GM21515 (cell line): ENCODE data around the gene ARMH1.
"Not testable (repeated sequence)": the region's sequence is repeated elsewhere in the genome, so short reads cannot be mapped to it uniquely, and the experiment has no call there.

Experiments
- ATAC-seq: cut with Tn5 transposase; IDR thresholded peaks from one replicate; pipeline ENCODE4 v1.9.1; 2021; ENCODE audit not compliant: unreplicated experiment

ARMH1 gene

DNA sequence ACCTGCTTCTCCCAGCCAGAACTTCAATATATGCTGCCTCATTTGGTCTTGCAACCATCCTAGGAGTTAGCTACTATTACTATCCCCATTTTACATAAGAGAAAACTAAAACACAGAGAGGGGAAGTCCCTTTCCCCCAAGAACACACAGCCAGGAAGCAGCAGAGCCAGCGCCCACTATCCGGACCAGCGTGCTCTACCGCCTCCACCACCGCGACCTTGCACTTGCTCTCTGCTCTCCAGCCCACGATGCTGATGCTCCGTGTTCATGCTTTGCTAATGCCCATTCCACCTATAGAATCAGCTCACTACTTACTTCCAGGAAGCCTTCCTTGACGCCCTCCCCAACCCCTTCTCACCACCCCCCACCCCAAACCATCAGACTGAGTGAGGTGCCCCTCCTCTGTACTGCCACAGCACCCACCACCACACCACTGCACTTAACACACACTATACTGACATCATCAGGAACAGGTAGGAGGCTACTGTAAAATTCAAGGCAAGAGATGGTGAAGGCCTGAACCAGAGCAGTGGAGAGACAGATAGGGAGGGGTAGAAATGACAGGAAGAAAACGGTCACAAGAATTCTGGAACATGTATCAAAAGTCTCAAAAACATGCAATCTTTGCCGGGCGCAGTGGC is 9.7 kb upstream of the ARMH1 start:
- ATAC-seq = no peak

DNA sequence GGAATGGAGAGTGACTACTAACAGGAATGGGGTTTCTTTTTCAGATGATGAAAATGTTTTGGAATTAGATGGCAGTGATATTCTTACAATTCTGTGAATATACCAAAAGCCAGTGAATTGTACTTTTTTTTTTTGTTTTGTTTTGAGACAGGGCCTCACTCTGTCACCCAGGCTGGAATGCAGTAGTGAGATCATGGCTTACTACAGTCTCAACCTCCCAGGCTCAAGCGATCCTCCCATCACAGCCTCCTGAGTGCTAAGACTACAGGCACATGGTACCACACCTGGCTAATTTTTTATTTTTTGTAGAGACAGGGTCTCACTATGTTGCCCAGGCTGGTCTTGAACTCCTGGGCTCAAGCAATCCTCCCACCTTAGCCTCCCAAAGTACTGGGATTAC is 7.8 kb upstream of the ARMH1 start:
- not testable (repeated sequence) for ATAC-seq

DNA sequence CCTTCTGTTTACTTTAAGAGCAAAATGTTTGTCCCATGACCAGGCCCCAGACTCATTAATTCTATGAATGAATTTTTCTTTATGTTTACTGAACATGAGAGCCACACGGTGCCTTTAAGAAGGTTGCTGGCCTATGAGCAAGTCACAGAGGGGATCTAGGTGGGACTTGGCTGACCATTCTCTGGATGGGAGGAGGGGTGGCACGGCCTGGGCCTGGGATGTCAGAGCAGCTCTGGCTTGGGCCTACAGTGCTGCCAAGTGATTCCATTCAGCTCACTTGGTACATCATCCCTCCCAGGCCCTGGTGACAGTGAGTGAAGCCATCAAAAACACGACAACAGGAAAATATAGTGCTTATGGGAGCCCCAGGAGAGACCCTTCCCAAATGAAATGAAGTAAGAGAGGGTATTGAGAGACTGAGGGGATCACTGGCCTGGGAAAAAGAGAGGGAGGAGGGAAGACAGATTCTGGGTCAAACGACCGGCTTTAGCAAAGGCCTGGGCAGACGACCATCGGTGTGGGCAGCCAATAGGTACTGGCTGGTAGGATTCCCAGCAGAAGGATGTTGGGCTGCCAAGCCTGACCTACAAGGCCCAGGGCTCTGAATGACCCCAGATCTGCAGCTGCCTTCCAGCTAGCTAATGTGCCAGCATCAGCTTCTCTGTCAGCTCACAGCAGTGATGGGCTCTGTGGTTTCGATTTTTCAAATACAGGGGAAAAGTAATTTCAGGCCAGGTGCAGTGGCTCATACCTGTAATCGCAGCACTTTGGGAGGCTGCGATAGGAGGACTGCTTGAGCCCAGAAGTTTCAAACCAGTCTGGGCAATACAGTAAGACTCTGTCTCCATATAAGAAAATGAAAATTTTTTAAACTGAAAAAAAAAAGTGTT is 3.5 kb upstream of the ARMH1 start:
- ATAC-seq = no peak

DNA sequence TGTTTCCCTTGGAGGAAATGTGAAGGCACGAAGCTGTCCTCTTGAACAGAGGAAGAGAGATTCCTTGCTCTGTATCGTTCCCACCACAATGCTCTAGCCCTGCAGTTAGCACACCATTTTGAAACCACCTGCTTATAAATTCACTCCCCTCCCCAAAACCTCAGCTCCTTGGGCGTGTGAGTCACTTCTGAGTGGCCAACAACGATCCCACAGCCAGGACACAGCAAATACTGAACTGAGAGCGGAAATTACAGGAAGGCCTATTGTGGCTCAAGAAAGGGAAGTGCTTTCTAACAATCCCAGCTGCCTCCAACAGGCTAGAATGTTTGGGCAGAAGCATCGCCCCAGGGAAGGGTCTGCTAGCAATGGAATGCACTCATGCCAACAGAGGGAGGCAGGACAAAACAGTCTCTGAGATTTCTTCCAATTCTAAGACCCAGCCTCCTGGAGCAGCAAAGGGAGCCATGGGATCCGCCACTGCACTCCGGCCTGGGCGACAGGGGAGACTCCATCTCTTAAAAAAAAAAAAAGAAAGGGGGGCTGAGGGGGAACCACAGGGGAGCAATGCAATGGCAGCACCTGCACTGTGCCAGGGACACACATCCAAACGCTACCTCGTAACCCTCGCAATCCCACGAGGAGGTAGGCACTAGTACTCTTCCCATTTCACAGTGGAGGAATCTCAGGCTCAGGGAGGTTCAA is 2.1 kb upstream of the ARMH1 start:
- ATAC-seq = no peak

DNA sequence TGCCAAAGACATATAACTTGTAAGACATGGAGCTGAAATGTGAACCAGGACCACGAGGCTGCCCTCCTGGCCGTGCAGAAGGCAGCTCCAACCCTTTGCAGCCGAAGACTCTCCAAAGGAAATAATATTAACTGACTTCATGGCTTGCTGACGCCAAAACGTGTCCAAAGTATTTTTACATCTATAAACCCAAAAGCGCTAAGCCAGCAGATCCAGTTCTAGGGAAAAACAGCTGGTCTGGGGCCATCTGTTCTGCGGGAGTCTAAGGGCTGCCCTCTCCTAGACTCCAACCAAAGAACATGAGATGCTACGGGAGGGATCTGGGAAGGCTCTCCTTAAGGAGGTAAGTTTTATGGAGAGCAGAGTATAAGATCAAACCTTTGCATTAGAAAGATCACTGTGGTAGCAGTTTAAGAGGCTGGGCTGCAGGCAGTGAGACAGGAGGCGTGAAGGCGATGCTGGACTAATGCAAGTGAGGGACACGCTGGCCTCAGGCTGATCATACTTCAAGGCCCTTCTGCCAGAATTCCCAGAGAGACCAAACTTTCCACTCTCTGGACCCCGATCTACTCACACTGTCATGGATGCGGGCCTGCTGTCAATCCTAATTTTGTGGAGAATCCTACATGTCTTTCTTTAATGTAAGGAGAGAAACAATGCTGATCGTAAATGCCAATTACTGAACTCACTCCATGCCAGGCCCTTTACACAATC is 1.4 kb upstream of the ARMH1 start:
- no peak for ATAC-seq

DNA sequence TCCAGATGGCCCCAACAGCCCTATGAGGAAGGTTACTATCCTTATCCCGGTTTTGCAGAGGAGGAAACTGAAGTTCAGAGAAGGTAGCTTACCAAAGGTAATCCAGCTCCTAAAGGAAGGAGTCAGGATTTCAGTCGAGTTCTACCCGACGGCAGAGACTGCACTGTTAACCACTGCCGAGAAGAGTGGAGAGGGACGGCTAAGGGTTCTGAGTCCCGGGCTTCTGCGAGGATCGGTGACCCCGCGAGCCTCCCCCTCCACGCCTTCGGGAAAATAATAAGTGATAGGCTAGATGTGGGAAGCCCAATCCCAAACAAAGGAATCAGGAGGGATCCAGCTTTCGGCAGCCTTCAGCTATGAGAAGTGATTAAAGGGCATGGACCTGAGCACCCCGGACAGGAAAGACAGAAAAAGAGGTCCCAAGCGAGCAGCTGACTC is 820 bp upstream of the ARMH1 start:
- ATAC-seq = peak; percentile 8

DNA sequence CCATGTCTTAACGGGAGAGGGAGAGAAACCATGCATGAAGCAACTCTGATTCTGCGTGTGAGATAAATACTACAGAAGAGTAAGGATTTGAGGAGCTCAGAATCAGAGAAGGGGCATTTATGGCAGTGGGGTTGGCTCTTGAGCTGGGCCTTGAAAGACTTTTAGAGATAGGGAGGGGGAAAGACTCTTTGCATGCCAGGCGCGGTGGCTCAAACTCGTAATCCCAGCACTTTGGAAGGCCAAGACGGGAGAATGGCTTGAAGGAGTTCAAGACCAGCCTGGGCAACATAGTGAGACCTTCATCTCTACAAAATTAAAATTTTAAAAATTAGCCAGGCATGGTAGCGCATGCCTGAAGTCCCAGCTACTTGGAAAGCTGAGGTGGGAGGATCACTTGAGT is 672 bp downstream of the ARMH1 start:
- ATAC-seq = no peak

DNA sequence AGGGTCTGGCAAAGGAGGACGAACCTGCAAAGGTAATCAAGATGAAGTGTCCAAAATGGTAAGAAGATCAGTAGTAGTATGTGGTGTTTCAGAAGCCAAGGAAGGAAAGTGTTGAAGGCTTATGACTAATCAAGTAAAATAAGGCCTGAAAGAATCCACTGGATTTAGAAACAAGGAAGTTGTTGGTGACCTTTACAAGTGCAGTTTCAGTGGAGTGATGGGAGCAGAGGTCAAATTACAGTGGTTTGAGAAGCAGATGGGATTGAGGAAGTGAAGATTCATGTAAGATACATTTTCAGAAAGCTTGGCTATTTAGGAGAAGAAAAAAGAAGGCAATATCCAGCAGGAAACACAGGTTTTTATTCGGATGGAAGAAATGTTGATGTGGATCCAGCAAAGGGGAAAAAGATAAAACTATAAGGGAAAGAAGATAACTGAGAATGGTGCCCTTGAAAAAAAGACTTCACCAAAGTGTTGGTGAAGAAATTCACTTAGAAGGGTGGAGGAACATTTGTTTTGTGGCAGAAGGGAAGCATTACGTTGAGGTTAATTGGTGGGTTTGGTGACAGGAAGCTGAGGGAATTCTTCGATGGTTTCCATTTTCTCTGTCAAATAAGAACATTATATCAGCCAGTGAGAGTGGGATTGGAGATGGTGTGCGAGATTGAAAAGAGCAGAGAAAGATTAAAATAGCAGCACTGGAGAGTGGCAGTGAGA is 2.1 kb downstream of the ARMH1 start:
- no peak for ATAC-seq

DNA sequence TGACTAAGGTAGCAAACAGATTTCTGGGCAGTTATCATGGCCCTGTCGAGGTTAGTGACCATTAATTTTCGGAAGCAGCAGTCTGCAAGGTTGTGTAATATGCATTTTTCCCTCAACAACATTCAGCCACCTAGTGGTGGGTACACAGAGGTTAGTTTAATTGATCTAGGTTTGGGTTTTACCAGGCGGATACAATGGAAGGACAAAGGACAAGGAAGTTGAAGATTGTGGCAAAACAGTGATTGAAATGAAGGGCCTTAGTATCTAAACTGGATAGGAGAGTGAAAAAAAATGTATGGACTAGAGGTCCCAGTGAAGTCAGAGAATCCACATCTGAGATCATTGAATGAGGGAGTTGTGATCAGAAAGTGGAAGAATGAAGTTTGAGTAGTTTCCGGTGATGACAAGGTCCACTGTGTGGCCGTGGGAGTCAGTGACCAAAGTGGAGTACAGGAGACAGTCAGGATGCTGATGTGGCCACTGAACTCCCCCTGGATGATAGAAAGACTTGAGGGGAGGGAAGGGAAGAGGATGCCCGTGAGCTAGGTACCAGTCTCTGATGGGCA is 2.8 kb downstream of the ARMH1 start:
- ATAC-seq = no peak

DNA sequence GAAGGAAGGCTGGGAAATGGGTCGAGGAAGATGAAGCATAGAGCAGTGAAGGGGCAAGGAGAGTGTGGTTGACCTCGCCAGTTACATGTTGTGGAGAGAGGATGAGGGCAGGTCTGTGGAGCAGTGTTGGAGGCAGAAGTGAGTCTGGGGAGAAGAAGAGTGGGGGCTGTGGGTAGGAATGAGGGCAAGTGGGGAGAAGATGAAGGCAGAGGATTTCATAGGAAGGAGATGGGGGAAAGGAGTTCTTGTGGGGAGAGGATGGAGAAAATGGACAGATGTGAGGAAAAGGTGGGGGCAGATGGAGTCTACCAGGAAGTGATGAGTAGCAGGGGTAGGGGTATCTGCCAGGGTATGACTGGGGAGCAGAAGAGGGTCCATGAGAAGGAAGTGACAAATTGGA is 3.6 kb downstream of the ARMH1 start:
- ATAC-seq = no peak

DNA sequence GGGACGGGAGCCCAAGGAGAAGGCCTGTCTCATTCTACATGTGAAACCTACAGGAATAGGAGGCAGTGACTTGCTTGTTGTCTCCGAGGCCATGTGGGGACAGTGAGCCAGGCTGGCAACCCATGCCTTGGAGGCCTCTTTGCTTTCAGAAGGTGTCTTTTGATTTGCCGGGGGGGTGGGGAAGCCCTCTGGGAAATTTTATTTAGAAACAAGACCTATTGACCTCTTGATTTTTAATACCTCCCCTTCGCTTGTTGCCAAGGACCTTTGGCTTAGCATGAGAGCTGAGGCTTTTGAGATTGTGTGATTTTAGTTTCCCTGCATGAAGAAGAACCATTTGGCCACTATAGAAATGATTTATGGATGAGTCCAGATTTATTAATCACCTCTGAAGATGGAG is 4.1 kb downstream of the ARMH1 start:
- no peak for ATAC-seq

DNA sequence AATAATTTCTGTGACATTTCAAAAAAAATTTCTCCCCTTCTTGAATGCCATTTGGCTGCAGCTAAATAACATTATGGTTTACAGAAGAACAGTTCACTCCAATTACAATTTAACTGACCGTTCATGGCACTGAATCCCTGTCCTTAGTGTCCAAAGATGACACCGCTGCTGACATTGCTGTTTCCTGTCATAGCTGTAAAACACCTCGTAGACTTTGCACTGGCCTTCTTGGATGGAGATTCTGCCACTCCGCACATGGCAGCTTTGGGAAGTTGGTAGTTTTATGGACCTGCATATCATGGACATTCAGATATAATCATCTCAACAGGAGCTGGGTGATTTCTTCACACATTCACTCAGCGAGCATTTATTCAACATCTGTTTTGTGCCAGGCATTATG is 5.0 kb downstream of the ARMH1 start:
- ATAC-seq = no peak

DNA sequence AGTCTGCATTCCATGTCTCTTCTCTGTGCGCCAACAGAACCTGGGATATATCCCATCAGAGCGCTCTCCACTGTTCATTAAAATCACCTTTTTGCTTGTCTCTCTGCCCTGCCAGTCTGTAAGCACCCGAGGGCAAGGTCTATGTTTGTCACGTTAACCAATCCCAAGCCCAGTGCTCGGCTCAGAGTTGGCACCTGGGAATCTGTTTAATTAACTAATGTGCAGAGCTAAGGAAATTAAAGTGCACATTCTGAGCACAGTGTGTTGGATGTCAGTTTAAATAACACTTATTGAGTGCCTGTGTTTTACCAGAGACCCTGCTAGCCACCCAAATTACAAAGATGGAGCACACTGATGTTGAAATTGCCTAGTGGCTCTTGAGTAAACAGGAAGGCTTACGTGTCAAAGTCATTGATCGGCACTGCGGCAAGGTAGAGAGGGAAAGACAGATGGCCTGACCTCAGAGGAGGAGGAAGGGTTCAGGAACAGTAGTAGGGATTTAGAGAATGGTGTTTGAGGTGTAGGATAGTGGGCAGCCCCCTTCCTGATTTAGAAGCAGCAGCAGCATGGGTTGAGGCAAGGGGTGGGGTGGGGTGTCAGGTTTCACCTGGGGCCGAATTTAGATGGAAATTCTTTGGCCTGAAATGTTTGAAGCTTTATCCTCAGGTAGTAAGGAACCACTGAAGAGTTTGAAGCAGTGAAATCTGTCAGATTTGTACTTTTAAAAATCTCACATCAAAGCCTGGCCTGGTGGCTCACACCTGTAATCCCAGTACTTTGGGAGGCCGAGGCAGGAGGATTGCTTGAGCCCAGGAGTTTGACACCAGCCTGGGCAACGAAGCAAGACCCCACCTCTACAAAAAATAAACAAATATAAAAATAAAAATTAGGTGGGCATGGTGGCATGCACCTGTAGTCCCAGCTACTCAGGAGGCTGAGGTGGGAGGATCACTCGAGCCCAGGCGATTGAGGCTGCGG is 7.7 kb downstream of the ARMH1 start:
- no peak for ATAC-seq

DNA sequence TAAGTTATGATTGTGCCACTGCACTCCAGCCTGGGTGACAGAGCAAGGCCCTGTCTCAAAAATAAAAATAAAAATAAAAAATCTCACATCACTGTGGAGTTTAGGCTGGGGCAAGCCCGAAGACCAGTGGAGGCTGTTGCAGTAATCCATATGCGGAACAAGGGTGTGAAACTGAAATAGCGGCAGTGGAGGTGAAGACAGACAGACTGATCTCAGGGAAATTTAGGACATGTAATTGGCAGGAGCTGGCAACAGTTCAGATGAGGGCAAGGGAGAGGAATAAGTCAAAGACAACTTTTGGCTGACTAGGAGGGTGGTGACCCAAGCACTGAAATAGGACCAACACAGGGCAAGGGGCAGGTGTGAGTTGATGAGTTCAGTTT is 8.4 kb downstream of the ARMH1 start:
- ATAC-seq = no peak

DNA sequence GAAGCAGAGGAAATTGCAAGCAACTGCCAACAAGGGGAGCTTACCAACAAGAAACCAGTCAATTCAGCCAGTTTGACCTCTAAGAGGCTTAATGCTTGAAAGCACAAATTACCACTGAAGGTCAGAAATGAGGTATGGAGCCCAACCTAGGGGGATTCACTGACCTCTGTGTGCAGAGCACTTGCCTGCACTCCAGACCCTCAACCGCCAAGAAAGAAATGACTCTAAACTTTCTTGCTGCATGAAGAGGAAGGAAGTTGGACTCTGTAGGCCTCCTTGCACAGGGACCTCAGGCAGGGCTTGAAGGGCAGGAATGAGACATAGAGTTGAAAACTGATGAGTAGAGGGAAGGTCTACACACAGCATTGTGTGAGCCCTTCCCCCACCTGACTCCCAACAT is 10.0 kb downstream of the ARMH1 start:
- peak; percentile 67 for ATAC-seq

DNA sequence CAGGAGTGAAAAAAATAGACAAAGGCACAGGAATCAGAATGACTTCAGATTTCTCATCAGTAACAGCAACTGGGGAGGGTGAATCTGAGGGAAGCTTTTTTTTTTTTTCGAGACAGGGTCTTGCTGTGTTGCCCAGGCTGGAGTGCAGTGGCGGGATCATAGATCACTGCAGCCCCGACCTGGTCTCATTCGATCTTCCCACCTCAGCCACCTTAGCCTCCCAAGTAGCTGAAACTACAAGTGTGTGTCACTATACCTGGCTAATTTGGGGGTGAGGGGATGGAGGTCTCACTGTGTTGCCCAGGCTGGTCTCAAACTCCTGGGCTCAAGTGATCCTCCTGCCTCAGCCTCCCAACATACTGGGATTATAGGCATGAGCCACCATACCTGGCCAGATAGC is 10.7 kb downstream of the ARMH1 start:
- ATAC-seq = no peak

DNA sequence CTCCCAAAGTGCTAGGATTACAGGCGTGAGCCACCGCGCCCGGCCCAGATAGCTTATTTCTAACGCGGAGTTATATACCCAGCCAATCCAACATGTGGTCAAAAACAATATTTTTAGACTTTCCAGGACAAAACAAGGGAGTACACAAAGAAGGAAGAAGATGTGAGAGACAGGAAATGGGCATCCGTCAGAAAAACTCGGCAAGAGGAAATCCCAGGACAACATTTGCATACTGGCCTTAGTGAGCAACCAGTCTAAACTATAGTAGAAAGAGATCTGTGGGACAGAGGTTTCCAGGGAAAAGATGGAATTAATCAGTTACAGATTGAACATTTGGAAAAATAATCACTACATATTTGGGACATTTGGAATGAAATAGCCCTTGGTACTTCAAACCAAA is 11.4 kb downstream of the ARMH1 start:
- ATAC-seq = no peak

DNA sequence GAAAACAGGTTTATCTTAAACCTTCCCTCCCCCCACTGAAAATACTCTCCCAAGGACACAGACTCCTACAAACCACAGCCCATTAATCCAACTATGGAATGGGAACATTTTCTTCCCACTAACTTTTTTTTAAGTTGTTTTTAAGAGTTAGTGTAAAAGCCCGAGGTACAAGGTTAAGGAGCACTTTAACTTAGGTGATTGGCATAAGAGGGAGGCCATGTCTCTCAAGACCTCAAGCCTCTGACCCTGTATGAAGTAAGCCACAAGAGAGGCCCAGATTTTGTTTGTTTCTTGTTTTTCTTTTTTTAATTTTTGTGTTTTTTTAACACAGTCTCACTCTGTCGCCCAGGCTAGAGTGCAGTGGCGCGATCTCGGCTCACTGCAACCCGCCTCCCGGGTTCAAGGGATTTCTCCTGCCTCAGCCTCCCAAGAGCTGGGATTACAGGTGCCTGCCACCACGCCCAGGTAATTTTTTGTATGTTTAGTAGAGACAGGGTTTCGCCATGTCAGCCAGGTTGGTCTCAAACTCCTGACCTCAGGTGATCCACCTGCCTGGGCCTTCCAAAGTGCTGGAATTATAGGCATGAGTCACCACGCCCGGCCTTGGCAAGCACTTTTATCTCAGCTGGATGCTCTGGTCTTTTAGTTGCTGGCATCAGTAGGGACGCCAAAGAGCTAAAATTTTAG is 14.4 kb downstream of the ARMH1 start:
- ATAC-seq = no peak

DNA sequence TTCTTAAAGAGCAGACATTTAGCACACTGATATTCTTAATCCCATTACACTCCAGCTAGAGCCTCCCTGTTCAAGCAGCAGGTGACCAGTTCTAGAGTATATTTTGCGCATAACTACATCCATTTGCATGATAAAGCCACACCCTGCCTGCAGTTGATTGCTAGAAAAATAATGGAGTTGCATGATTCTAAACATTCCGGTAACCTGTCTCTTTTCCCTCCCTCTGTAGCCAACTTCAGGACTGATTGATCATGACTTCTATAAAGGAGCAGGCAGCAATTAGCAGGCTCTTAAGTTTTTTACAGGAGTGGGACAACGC is 14.9 kb downstream of the ARMH1 start:
- ATAC-seq = no peak
